H1 (cell line): ENCODE data around the gene ZNF227. TPM values are rescaled to one million over a fixed set of nuclear protein-coding genes. Genes with fewer than 3 reads are reported as not detected.

Experiments used
- CTCF ChIA-PET: fragments of 300-600 bp; sonication (Branson Sonifier 250); formaldehyde crosslinking; loops from one replicate; lab custom pipeline; 2021; ENCODE audit not compliant: partially characterized antibody; lab: Charles Lee
- POLR2A ChIA-PET: fragments of 300-600 bp; sonication (Branson Sonifier 250); formaldehyde crosslinking; loops from one replicate; lab custom pipeline; 2021; ENCODE audit warnings: inconsistent platforms; ENCODE audit not compliant: partially characterized antibody; lab: Charles Lee
- DNase-seq, 2 experiments: peaks; one replicate each; pipeline versions ENCODE4 v3.0.0 to v3.0.0-alpha.2; 2010 to 2022; ENCODE audit warnings: low spot score in 2 of 2, low read depth in 1 of 2, mixed read lengths in 1 of 2
- FAIRE-seq: peaks from 2 replicates; lab custom pipeline; 2011; peaks lifted over from hg19 to GRCh38; lab: Jason Lieb, UNC
- H2AFZ ChIP-seq: 2 replicates; pipeline ENCODE4 v1.8.1; 2012; ENCODE audit warnings: low read length, inconsistent platforms
- H2AK5ac ChIP-seq: 2 replicates; pipeline ENCODE4 v1.6.1; 2013; ENCODE audit warnings: low read depth, low read length
- H2BK120ac ChIP-seq: replicated peaks from 2 replicates; pipeline ENCODE3; 2013; ENCODE audit warnings: low read depth, low read length, inconsistent platforms
- H2BK12ac ChIP-seq: 2 replicates; pipeline ENCODE4 v1.6.1; 2013; ENCODE audit warnings: low read depth, low read length
- H2BK15ac ChIP-seq: 2 replicates; pipeline ENCODE4 v1.6.1; 2013; ENCODE audit warnings: low read length
- H2BK20ac ChIP-seq: 2 replicates; pipeline ENCODE4 v1.6.1; 2013; ENCODE audit warnings: low read length
- H2BK5ac ChIP-seq: 2 replicates; pipeline ENCODE4 v1.6.1; 2013; ENCODE audit warnings: low read depth, low read length
- H3K14ac ChIP-seq: 2 replicates; pipeline ENCODE4 v1.6.1; 2013; ENCODE audit warnings: inconsistent platforms; ENCODE audit not compliant: insufficient read length
- H3K18ac ChIP-seq: 2 replicates; pipeline ENCODE4 v1.6.1; 2013; ENCODE audit warnings: low read length; ENCODE audit errors: extremely low read depth
- H3K23ac ChIP-seq: 2 replicates; pipeline ENCODE4 v1.6.1; 2013; ENCODE audit warnings: inconsistent platforms; ENCODE audit not compliant: insufficient read length
- H3K23me2 ChIP-seq: 2 replicates; pipeline ENCODE4 v1.6.1; 2013; ENCODE audit warnings: low read depth, low read length
- H3K27ac ChIP-seq: 2 replicates; pipeline ENCODE4 v1.6.1; 2011; ENCODE audit warnings: low read depth, low read length, inconsistent platforms
- H3K27me3 ChIP-seq, 4 experiments: replicated peaks in 1 of 4; 1 replicate in 1 of 4; 2 replicates in 3 of 4; pipeline versions ENCODE4 v1.6.1 to v1.8.1; 2011 to 2013; ENCODE audit warnings: low read length in 3 of 4, mild to moderate bottlenecking in 3 of 4, inconsistent platforms in 2 of 4, mixed read lengths in 2 of 4, moderate library complexity in 1 of 4; ENCODE audit not compliant: control insufficient read depth in 3 of 4, insufficient read depth in 3 of 4; ENCODE audit errors: extremely low read depth in 1 of 4
- H3K36me3 ChIP-seq, 4 experiments: 2 replicates each; pipeline versions ENCODE4 v1.6.1 to v1.8.1; 2011 to 2013; ENCODE audit warnings: mild to moderate bottlenecking in 4 of 4, low read length in 3 of 4, moderate library complexity in 2 of 4, control low read depth in 1 of 4, inconsistent platforms in 1 of 4; ENCODE audit not compliant: insufficient read depth in 4 of 4, control insufficient read depth in 2 of 4
- H3K4ac ChIP-seq: replicated peaks from 2 replicates; pipeline ENCODE3; 2013; ENCODE audit warnings: low read length, low read depth, mixed read lengths, inconsistent platforms; ENCODE audit not compliant: insufficient read length
- H3K4me1 ChIP-seq, 4 experiments: replicated peaks in 1 of 4; 1 replicate in 1 of 4; 2 replicates in 3 of 4; pipeline versions ENCODE4 v1.6.1 to v1.8.1; 2011 to 2013; ENCODE audit warnings: low read length in 3 of 4, inconsistent platforms in 2 of 4, mixed read lengths in 1 of 4; ENCODE audit not compliant: insufficient read depth in 4 of 4, control insufficient read depth in 3 of 4
- H3K4me2 ChIP-seq, 2 experiments: 2 replicates each; pipeline versions ENCODE4 v1.6.1 to v1.8.1; 2011 to 2013; ENCODE audit warnings: low read depth in 2 of 2, low read length in 2 of 2, control low read depth in 1 of 2, inconsistent platforms in 1 of 2, mild to moderate bottlenecking in 1 of 2; ENCODE audit not compliant: insufficient read depth in 1 of 2
- H3K4me3 ChIP-seq, 4 experiments: fragments of 200-600, 300-600 bp in 1 of 4; sonication (generic), shearing (Covaris generic), sonication (Bioruptor Twin) in 1 of 4; 2 replicates each; pipeline versions ENCODE4 v1.5.1 to v1.8.1; 2011 to 2016; ENCODE audit warnings: low read length in 4 of 4, low read depth in 3 of 4, control low read depth in 2 of 4, inconsistent platforms in 2 of 4, mild to moderate bottlenecking in 2 of 4, mixed read lengths in 1 of 4, moderate library complexity in 1 of 4; ENCODE audit not compliant: insufficient read depth in 2 of 4; ENCODE audit errors: extremely low read depth in 1 of 4
- H3K56ac ChIP-seq: replicated peaks from 2 replicates; pipeline ENCODE3; 2013; ENCODE audit warnings: low read depth, mild to moderate bottlenecking, mixed read lengths, low read length, inconsistent platforms; ENCODE audit not compliant: insufficient read length
- H3K79me1 ChIP-seq: 2 replicates; pipeline ENCODE4 v1.6.1; 2013; ENCODE audit warnings: low read depth, low read length, control low read depth
- H3K79me2 ChIP-seq, 2 experiments: 2 replicates each; pipeline versions ENCODE4 v1.6.1 to v1.8.1; 2012 to 2013; ENCODE audit warnings: low read length in 2 of 2, mild to moderate bottlenecking in 2 of 2, inconsistent platforms in 1 of 2; ENCODE audit not compliant: insufficient read depth in 2 of 2, control insufficient read depth in 1 of 2
- H3K9ac ChIP-seq, 4 experiments: replicated peaks in 1 of 4; 1 replicate in 1 of 4; 2 replicates in 3 of 4; pipeline versions ENCODE4 v1.6.1 to v1.8.1; 2011 to 2013; ENCODE audit warnings: low read depth in 3 of 4, low read length in 3 of 4, control low read depth in 2 of 4, mild to moderate bottlenecking in 2 of 4, moderate library complexity in 2 of 4, inconsistent platforms in 1 of 4; ENCODE audit errors: extremely low read depth in 1 of 4
- H3K9me3 ChIP-seq, 2 experiments: 2 replicates each; pipeline versions ENCODE4 v1.6.1 to v1.8.1; 2012 to 2013; ENCODE audit warnings: mild to moderate bottlenecking in 2 of 2, moderate library complexity in 2 of 2, control low read depth in 1 of 2, inconsistent platforms in 1 of 2, low read depth in 1 of 2, low read length in 1 of 2, mixed read lengths in 1 of 2; ENCODE audit not compliant: insufficient read depth in 2 of 2
- H4K20me1 ChIP-seq, 2 experiments: replicated peaks in 1 of 2; 2 replicates each; pipeline versions ENCODE3 to v1.8.1; 2011 to 2013; ENCODE audit warnings: inconsistent platforms in 2 of 2, low read length in 2 of 2, mild to moderate bottlenecking in 1 of 2; ENCODE audit not compliant: insufficient read depth in 2 of 2, control insufficient read depth in 1 of 2
- H4K5ac ChIP-seq: 2 replicates; pipeline ENCODE4 v1.6.1; 2013; ENCODE audit warnings: low read length, low read depth, mixed read lengths, inconsistent platforms; ENCODE audit not compliant: insufficient read length
- H4K8ac ChIP-seq: 2 replicates; pipeline ENCODE4 v1.8.0; 2013; ENCODE audit warnings: mild to moderate bottlenecking, moderate library complexity, low read length, inconsistent platforms; ENCODE audit not compliant: insufficient read depth; ENCODE audit errors: extremely low read depth
- H4K91ac ChIP-seq: replicated peaks from 2 replicates; pipeline ENCODE3; 2013; ENCODE audit warnings: low read length, mixed read lengths, inconsistent platforms; ENCODE audit not compliant: insufficient read length
- BACH1 ChIP-seq: IDR thresholded peaks from 2 replicates; pipeline ENCODE4 v1.6.1; 2012; ENCODE audit warnings: low read length, improper control_type of control experiment
- CHD2 ChIP-seq: IDR thresholded peaks from 2 replicates; pipeline ENCODE4 v1.6.1; 2012; ENCODE audit warnings: low read length, improper control_type of control experiment
- CTCF ChIP-seq, 3 experiments: IDR thresholded peaks; 1 replicate in 2 of 3; 2 replicates in 1 of 3; pipeline versions ENCODE4 v1.5.1 to v1.6.1; 2011; ENCODE audit warnings: low read length in 3 of 3, mild to moderate bottlenecking in 3 of 3, inconsistent platforms in 2 of 3, low read depth in 1 of 3, moderate library complexity in 1 of 3; ENCODE audit not compliant: insufficient read depth in 1 of 3; ENCODE audit errors: control extremely low read depth in 1 of 3
- HDAC2 ChIP-seq, 2 experiments: fragments of 300-600 bp in 1 of 2; sonication (generic) in 1 of 2; IDR thresholded peaks; 2 replicates each; pipeline ENCODE4 v1.6.1; 2011 to 2012; ENCODE audit warnings: low read depth in 2 of 2, low read length in 2 of 2, mild to moderate bottlenecking in 2 of 2, moderate library complexity in 2 of 2, borderline replicate concordance in 1 of 2, inconsistent platforms in 1 of 2
- JUN ChIP-seq: IDR thresholded peaks from 2 replicates; pipeline ENCODE4 v1.6.1; 2011; ENCODE audit warnings: low read depth, mild to moderate bottlenecking, improper control_type of control experiment, low read length
- PHF8 ChIP-seq: fragments of 200-600 bp; sonication (generic); conservative IDR thresholded peaks from 2 replicates; pipeline ENCODE4 v1.7.1; 2012; ENCODE audit warnings: low read depth, mild to moderate bottlenecking, inconsistent platforms, low read length, moderate library complexity
- POLR2AphosphoS5 ChIP-seq: IDR thresholded peaks from 2 replicates; pipeline ENCODE4 v1.6.1; 2011; ENCODE audit warnings: low read depth, low read length
- POU5F1 ChIP-seq: IDR thresholded peaks from 2 replicates; pipeline ENCODE4 v1.6.1; 2011; ENCODE audit warnings: low read depth, mild to moderate bottlenecking, low read length, moderate library complexity
- RNF2 ChIP-seq: fragments of 200-900, 300-1000 bp; sonication (generic); IDR thresholded peaks from 2 replicates; pipeline ENCODE4 v1.7.1; 2016; ENCODE audit warnings: borderline replicate concordance, low read depth, mild to moderate bottlenecking, antibody characterized with exemption, low read length; ENCODE audit not compliant: poor library complexity, severe bottlenecking; ENCODE audit errors: missing control alignments
- SIRT6 ChIP-seq: IDR thresholded peaks from one replicate; pipeline ENCODE4 v1.7.1; 2012; ENCODE audit warnings: low read length, inconsistent platforms
- TAF7 ChIP-seq: optimal IDR thresholded peaks from 2 replicates; pipeline ENCODE3; 2011; ENCODE audit warnings: low read depth, mild to moderate bottlenecking, inconsistent platforms, low read length, moderate library complexity, borderline replicate concordance
- WGBS, 2 experiments: shearing (Covaris generic) in 1 of 2; methylation state at CpG; one replicate each; pipeline versions ENCODE4 v1.1.6 to v1.1.7; 2013 to 2015; ENCODE audit warnings: low lambda C conversion rate in 2 of 2, mixed read lengths in 2 of 2, inconsistent platforms in 1 of 2, low coverage in 1 of 2, missing lambda C conversion rate in 1 of 2; ENCODE audit not compliant: insufficient replicate concordance in 2 of 2, insufficient coverage in 1 of 2, insufficient read length in 1 of 2; ENCODE audit errors: extremely low coverage in 1 of 2, missing lambda C conversion rate in 1 of 2; 5-methylcytosine and 5-hydroxymethylcytosine counted together
- polyA plus RNA-seq, 7 experiments: library from polyadenylated mRNA; depleted of rRNA in 3 of 7; stranded (reverse) in 5 of 7; unstranded in 2 of 7; fragments of >200 nt in 5 of 7; fragments of 200-250 nt in 2 of 7; gene quantifications; 1 replicate in 5 of 7; 2 replicates in 1 of 7; 4 replicates in 1 of 7; pipeline versions ENCODE4 v1.2.1 to v1.2.3, GENCODE V29; 2011 to 2013; ENCODE audit warnings: missing spikeins in 2 of 7, mixed read lengths in 2 of 7
- total RNA-seq: library from RNA; stranded (reverse); fragmentation: NEBNext Ultra II Directional; extraction: Animal tissue kit (Norgen Biotek cat#: 25700); gene quantifications from 2 replicates; pipeline ENCODE4 v1.2.1, GENCODE V29; 2021

The ZNF227 gene
- total and polyA plus RNA-seq, 2 of the 8 experiments (the other 6 are each of a cell fraction or from before 2014, with no cell fraction given), result 4.9 to 23.9 TPM

- Histone ChIP-seq H3K56ac (no peak overlapping the region), H2BK12ac (no peak overlapping the region), H3K4me1 (no peaks in the 10 kb centered on the region), H3K9ac (no peak overlapping the region), H2BK5ac (no peak overlapping the region), H3K18ac (no peak overlapping the region), H3K79me2 (no peaks in the 10 kb centered on the region), H3K27me3 (0 out of 7 replicates have a peak, but pooled peaks cover 0 to 2% (median 0%) of the 10 kb centered on the region in 4 experiments), H3K23ac (no peak overlapping the region), H3K9me3 (peaks cover 20 to 23% of the 10 kb centered on the region in 2 experiments), H4K5ac (no peak overlapping the region), H2AK5ac (no peak overlapping the region), H3K14ac (no peak overlapping the region), H2BK120ac (no peak overlapping the region), H3K27ac (no peak overlapping the region), H2AFZ (no peak overlapping the region), H3K4me2 (no peak overlapping the region), H3K4me3 (no peak overlapping the region), H4K91ac (no peak overlapping the region), H3K23me2 (peaks cover 2% of the 10 kb centered on the region; the same call in 1 of the 2 replicates), H2BK20ac (no peak overlapping the region), H3K79me1 (no peaks in the 10 kb centered on the region), H2BK15ac (no peak overlapping the region), H4K8ac (no peak overlapping the region), H3K4ac (no peak overlapping the region), H3K36me3 (no peaks in the 10 kb centered on the region), H4K20me1 (no peaks in the 10 kb centered on the region)
- no peak for DNase-seq
- FAIRE-seq, result no peak
- ChIA-PET CTCF (no interaction called here), POLR2A (no interaction called here)
- 92% methylated on average over 1 of the region's 1 CpG; no CpG with 5 or more reads in 1 of the 2 experiments for WGBS, 2 experiments
- TF ChIP-seq RNF2 (no peak), CHD2 (no peak), HDAC2 (IDR thresholded peaks at IDR 0.05; ENCODE audit: borderline replicate concordance in 1 of 2, low read depth in 2 of 2, low read length in 2 of 2) (no peak), BACH1 (no peak), POLR2AphosphoS5 (no peak), CTCF (IDR thresholded peaks at IDR 0.05; ENCODE audit: control extremely low read depth in 1 of 3, insufficient read depth in 1 of 3, low read depth in 1 of 3, low read length in 3 of 3) (no peak), PHF8 (no peak), TAF7 (no peak), SIRT6 (no peak), POU5F1 (no peak), JUN (no peak)
Observed at GRCh38 chr19:44202470-44202869, 9.9 kb upstream of the ZNF227 start.
